ENCODE data around the gene LARP4B. TPM values are rescaled to one million over a fixed set of nuclear protein-coding genes. Genes with fewer than 3 reads are reported as not detected.

The LARP4B gene
- polyA plus RNA-seq, 1 donor (not counting 4 experiments of a cell fraction or from before 2014, with no cell fraction given): 39.4 TPM

- H3K9me3 ChIP-seq (ENCODE audit: control insufficient read depth, low read depth, low read length): no peaks in the 10 kb centered on the region
- no peaks in the 10 kb centered on the region for H3K36me3 ChIP-seq (ENCODE audit: control insufficient read depth in 2 of 2, extremely low read depth in 1 of 2, insufficient read depth in 2 of 2, low read length in 2 of 2)
- peaks cover 4% of the 10 kb centered on the region for H3K27me3 ChIP-seq (ENCODE audit: control insufficient read depth, extremely low read depth, insufficient read depth, low read length)
- H3K4me1 ChIP-seq (ENCODE audit: control insufficient read depth, extremely low read depth, insufficient read depth, low read length): peaks cover 4% of the 10 kb centered on the region
- H3K79me2 ChIP-seq (ENCODE audit: control insufficient read depth, insufficient read depth, low read length): no peaks in the 10 kb centered on the region
- no peak overlapping the region for H3K27ac ChIP-seq (ENCODE audit: control insufficient read depth, insufficient read depth, low read length)
- no peak overlapping the region for H3K4me2 ChIP-seq (ENCODE audit: control insufficient read depth, extremely low read depth, insufficient read depth, low read depth, low read length)
- H3K4me3 ChIP-seq (ENCODE audit: control insufficient read depth in 2 of 3, extremely low read depth in 1 of 3, insufficient read depth in 2 of 3, low read depth in 1 of 3, low read length in 3 of 3): no peak overlapping the region
- dilution Hi-C loops (cut with MboI; ENCODE audit: extremely low pct_ligation_motif_present, low sequenced_read_pairs): no loop called here
- H2AFZ ChIP-seq (ENCODE audit: control insufficient read depth, low read length): no peak overlapping the region
- H3K9me1 ChIP-seq (ENCODE audit: control insufficient read depth, extremely low read depth, insufficient read depth, low read length): no peaks in the 10 kb centered on the region
- H4K20me1 ChIP-seq (ENCODE audit: control insufficient read depth, extremely low read depth, insufficient read depth, low read length): no peaks in the 10 kb centered on the region
- no peak for FAIRE-seq
- H3K9ac ChIP-seq (ENCODE audit: control insufficient read depth, extremely low read depth, insufficient read depth, low read length): no peak overlapping the region
- no peak for DNase-seq (ENCODE audit: low read depth, low spot score)
- no peak for TF ChIP-seq CTCF (optimal IDR thresholded peaks at IDR 0.05 in 1 of 3, IDR thresholded peaks at IDR 0.05 in 1 of 3, conservative IDR thresholded peaks at IDR 0.05 in 1 of 3; ENCODE audit: extremely low read depth in 1 of 3, insufficient read depth in 2 of 3, low read length in 3 of 3)
- no peak for TF ChIP-seq EZH2 (IDR thresholded peaks at IDR 0.05; ENCODE audit: low read length)
These were observed 17.9 kb upstream of the LARP4B start for GRCh38 chr10:949446-949845.

- H3K36me3 ChIP-seq (ENCODE audit: control insufficient read depth in 2 of 2, extremely low read depth in 1 of 2, insufficient read depth in 2 of 2, low read length in 2 of 2): no peaks in the 10 kb centered on the region
- dilution Hi-C loops (cut with MboI; ENCODE audit: extremely low pct_ligation_motif_present, low sequenced_read_pairs): no loop called here
- no peaks in the 10 kb centered on the region for H3K27me3 ChIP-seq (ENCODE audit: control insufficient read depth, extremely low read depth, insufficient read depth, low read length)
- H3K27ac ChIP-seq (ENCODE audit: control insufficient read depth, insufficient read depth, low read length): no peak overlapping the region
- no peak overlapping the region for H3K4me2 ChIP-seq (ENCODE audit: control insufficient read depth, extremely low read depth, insufficient read depth, low read depth, low read length)
- no peaks in the 10 kb centered on the region for H3K9me1 ChIP-seq (ENCODE audit: control insufficient read depth, extremely low read depth, insufficient read depth, low read length)
- no peak overlapping the region for H2AFZ ChIP-seq (ENCODE audit: control insufficient read depth, low read length)
- FAIRE-seq (no peak), DNase-seq (ENCODE audit: low read depth, low spot score) (no peak)
- H3K9ac ChIP-seq (ENCODE audit: control insufficient read depth, extremely low read depth, insufficient read depth, low read length): no peak overlapping the region
- H3K4me1 ChIP-seq (ENCODE audit: control insufficient read depth, extremely low read depth, insufficient read depth, low read length): peaks cover 10% of the 10 kb centered on the region
- no peak for TF ChIP-seq EZH2 (IDR thresholded peaks at IDR 0.05; ENCODE audit: low read length)
- no peak for TF ChIP-seq CTCF (optimal IDR thresholded peaks at IDR 0.05 in 1 of 3, IDR thresholded peaks at IDR 0.05 in 1 of 3, conservative IDR thresholded peaks at IDR 0.05 in 1 of 3; ENCODE audit: extremely low read depth in 1 of 3, insufficient read depth in 2 of 3, low read length in 3 of 3)
- H4K20me1 ChIP-seq (ENCODE audit: control insufficient read depth, extremely low read depth, insufficient read depth, low read length): no peaks in the 10 kb centered on the region
- H3K79me2 ChIP-seq (ENCODE audit: control insufficient read depth, insufficient read depth, low read length): no peaks in the 10 kb centered on the region
- no peak overlapping the region for H3K4me3 ChIP-seq (ENCODE audit: control insufficient read depth in 2 of 3, extremely low read depth in 1 of 3, insufficient read depth in 2 of 3, low read depth in 1 of 3, low read length in 3 of 3)
- H3K9me3 ChIP-seq (ENCODE audit: control insufficient read depth, low read depth, low read length): no peaks in the 10 kb centered on the region
These were observed 16.8 kb upstream of the LARP4B start for GRCh38 chr10:948347-948746.
